ENCODE data around the gene ZNF512.

The ZNF512 gene

GRCh38 chr2:27640722-27641245 lies 57.9 kb downstream of the ZNF512 start:
- DNase-seq = no peak

- DNase-seq = no peak
Observed at GRCh38 chr2:27645197-27645596, 62.4 kb downstream of the ZNF512 start.

- DNase-seq = no peak
Observed at GRCh38 chr2:27647289-27647688, 64.4 kb downstream of the ZNF512 start.

- no peak for DNase-seq
Observed at GRCh38 chr2:27647737-27648136, 64.9 kb downstream of the ZNF512 start.

GRCh38 chr2:27651056-27651455 lies 68.2 kb downstream of the ZNF512 start:
- no peak for DNase-seq

GRCh38 chr2:27652341-27652740 lies 69.5 kb downstream of the ZNF512 start:
- no peak for DNase-seq

- DNase-seq = no peak
Observed at GRCh38 chr2:27652790-27653189, 69.9 kb downstream of the ZNF512 start.

- peak; percentile 56 for DNase-seq
Observed at GRCh38 chr2:27653397-27653796, 70.6 kb downstream of the ZNF512 start.

GRCh38 chr2:27655155-27655951 lies 72.5 kb downstream of the ZNF512 start:
- no peak for DNase-seq

- no peak for DNase-seq
Observed at GRCh38 chr2:27661371-27661770, 78.5 kb downstream of the ZNF512 start.

GRCh38 chr2:27663285-27664153 lies 80.7 kb downstream of the ZNF512 start, which contains the start of the genes SLC4A1AP and SUPT7L:
Gene SLC4A1AP, plus strand, starts transcription at chr2:27663889. Its CDS starts 26 bp downstream, at chr2:27663915.
Gene SUPT7L, minus strand, starts transcription at chr2:27663614. Its CDS starts 1,422 bp downstream, at chr2:27662192.
- DNase-seq = peak; percentile 90

GRCh38 chr2:27664154-27664574 lies 81.3 kb downstream of the ZNF512 start:
- DNase-seq = no peak

GRCh38 chr2:27664622-27665363 lies 82.0 kb downstream of the ZNF512 start:
- no peak for DNase-seq

- no peak for DNase-seq
Observed at GRCh38 chr2:27667446-27667845, 84.6 kb downstream of the ZNF512 start.

- DNase-seq = no peak
Observed at GRCh38 chr2:27671235-27671634, 88.4 kb downstream of the ZNF512 start.

Measured in islet precursor cell (in vitro differentiated cells).